GM18511 (cell line): Measurements from ENCODE around the gene RDH16.
A peak's percentile ranks its signal among the peaks of the same experiment; 100 is the strongest.
"Not testable (repeated sequence)": the region's sequence is repeated elsewhere in the genome, so short reads cannot be mapped to it uniquely, and the experiment has no call there.

Experiments used
- ATAC-seq: cut with Tn5 transposase; IDR thresholded peaks from one replicate; pipeline ENCODE4 v1.9.1; 2021; ENCODE audit warnings: mild to moderate bottlenecking, moderate library complexity; ENCODE audit not compliant: unreplicated experiment

Gene RDH16

DNA sequence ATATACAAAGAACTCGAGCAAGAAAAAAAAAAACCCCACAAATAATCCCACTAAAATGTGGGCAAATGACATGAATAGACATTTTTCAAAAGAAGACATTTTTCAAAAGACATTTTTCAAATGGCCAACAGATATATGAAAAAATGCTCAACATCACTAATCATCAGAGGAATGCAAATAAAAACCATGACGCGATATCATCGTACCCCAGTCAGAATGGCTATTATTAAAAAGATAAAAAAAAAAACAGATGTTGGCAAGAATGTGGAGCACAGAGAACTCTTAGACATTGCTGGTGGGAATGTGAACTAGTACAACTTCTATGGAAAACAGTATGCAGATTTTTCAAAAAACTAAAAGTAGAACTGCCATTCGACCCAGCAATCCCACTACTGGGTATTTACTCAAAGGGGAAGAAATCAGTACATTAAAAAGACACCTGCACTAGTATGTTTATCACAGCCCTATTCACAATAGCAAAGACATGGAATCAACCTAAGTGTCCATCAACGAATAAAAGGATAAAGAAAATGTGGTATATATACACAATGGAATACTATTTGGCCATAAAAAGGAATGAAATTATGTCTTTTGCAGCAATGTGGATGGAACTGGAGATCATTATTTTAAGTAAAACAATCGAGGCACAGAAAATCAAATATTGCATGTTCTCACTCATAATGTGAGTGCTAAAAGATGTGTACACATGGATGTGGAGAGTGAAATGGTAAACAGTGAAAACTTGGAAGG lies 32.6 kb upstream of the RDH16 start:
- no peak for ATAC-seq

DNA sequence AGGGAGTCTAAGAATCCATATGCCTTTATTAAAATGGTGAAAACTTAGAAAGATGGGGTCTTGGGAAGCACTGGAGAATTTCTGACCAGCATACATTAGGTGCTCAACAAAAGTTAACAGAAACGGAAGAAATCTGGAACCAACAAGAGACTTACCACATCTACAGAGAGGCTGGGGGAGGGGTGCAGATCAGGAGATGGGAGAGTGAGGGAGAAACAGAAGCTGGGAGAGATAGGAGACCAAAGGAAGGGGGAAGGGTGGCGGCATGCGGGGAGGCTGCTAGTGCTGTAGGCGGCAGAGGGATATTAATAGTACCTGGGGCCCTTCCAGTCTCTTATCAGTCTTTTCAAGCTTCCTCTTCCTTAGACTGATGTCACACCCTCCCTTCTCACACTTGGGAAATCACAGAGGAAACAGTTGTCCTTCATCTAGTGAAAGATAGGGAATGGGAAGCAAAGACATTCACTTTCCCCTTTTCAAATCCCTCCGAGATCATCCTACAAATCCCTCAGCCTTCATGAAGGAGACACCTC lies 30.9 kb upstream of the RDH16 start:
- no peak for ATAC-seq

DNA sequence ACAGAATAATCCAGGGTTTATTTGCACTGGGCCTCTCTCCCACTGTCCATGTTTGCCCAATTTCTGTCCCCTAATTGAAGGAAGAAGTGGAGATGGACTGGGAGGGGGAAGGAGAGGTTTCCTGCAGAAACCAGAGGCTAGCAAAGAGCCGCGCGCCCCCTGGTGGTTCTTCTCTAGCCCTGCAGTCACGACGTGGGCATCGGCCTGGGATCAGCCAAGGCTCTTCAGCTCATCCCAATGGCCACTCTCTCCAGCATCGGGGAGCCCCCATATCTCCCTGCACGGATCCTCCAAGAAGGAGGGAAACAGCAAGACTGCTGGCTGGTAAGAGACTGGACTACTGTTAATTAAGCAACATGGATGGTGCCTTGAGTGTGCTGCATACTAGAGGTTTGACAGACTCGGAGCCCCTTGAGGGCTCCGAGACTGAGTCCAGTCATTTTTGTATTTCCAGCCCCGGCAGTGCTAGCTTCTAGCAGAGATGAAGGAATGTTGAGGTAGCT lies 30.2 kb upstream of the RDH16 start:
- ATAC-seq = peak; percentile 58

DNA sequence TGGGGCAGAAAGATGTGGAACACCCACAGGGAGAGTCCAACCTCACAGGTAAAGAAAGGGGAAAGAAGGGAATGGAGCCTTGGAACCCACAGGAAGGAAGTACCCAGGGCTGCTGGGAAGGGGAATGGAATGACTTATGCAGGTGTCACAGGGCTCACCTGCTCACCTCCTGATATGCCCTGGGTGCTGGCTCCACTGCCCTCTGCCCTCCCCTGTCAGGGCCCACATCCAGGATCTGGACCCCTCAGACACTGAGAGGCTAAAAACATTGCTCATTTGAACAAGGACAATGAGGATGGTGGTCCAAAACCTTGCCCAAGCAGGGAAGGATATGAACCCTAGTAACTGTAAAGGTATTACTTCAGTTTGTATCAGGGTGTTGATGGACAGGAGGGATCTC lies 29.6 kb upstream of the RDH16 start:
- no peak for ATAC-seq

DNA sequence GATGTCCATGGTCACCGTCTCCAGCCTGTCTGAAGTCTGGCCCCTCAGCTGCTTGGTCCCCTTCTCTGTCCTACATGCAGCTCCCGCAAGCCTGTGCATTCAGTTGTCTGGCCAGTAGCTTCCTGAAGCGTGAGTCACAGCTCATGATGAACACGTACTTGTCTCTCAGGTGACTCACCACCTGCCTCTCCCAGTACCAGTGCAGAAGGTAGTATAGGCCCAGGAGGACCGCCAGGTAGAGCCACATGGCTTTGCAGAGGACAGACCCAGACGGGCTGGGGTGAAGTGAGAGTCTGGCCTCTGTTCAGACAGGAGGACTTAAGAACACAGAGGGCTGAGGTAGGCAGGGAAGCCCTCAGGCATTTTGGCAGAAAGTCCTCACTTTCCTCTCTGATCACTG lies 28.3 kb upstream of the RDH16 start:
- not testable (repeated sequence) for ATAC-seq

DNA sequence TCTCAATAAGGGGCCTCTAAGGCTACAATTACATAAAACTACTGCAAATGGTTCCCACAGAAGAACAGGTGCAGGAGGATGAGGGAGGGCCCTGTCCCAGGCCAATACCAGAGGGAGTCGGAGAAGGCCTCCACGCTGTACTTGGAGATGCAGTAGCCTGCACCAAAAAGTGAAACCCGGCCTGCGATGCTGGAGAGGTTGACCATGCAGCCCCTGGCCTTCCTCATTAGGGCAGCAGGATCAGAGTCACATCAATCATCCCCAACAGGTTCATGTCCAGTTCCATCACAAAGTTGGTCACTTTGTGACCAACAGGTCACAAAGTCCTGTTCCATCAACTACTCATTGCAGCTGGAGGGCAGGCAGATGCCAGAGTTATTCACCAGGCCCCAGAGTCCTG lies 26.0 kb upstream of the RDH16 start:
- ATAC-seq = no peak

DNA sequence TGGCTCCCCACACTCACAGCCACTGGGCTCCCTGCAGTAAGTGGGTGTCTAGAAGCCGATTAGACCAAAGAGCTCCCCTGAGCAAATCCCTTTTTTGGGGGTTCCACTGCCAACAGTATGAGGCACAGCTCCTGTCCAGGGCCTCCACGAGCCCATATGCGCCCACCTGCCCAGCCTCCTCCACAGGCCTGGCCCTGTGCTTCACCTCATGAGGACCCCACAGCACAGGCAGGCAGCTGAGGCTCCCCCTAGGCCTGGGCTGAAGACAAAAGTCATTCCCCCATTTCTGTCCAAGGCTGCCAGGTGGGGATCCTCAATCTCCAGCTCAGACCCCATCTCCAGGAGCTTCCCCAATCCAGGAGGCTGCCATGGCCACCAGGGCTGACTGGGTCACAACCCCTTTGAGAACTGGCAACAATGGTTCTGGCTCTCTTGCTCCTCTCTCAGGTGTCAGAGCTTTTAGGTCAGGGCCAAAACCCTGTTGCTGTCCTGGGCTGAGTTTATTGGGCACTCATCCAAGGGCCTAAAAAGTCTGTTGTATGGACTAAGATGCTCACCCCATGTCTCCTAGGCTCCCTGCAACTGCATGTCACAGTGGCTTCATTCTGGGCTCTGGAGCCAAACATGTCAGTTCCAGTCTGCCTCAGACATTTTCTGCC lies 25.3 kb upstream of the RDH16 start:
- not testable (repeated sequence) for ATAC-seq

DNA sequence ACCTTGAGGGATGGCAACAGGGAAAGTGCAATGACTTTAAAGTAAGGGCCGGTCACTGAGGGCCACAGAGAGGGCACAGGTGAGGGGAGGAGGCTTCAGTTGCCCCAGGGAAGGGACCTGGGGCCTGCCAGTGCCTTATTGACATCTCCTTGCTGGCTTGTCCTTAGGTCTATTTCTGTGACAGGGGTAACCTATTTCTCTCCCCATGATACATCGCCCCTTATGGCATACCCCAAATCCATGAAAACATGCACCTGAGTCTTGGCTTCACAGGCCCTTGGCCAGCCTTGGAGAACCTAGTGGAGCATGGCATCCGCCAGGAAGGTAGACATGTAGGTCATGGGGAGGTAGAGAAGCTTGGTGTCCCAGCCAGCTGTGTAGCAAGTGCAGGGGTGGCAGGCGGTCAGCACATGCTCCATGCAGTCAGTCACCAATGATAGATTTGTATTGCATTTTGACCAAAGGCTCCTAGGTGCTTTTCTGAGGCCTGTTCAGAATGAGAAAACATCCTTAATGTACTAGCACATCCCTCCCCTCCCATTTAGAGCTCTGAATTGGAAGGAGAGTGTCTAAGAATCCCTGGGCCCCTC lies 23.6 kb upstream of the RDH16 start:
- no peak for ATAC-seq

DNA sequence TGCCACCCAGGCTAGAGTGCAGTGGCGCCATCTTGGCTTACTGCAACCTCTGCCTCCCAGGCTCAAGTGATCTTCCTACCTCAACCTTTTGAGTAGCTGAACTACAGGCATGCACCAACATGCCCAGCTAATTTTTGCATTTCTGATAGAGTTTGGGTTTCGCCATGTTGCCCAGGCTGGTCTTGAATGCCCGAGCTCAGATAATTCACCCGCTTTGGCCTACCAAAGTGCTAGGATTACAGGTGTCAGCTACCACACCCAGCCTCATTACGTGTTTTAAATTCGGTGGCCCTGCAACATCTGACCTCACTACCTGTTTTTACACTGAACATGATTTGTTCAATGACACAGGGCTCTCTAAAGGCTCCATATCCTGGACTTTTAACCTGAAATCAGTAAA lies 22.9 kb upstream of the RDH16 start:
- ATAC-seq = no peak

DNA sequence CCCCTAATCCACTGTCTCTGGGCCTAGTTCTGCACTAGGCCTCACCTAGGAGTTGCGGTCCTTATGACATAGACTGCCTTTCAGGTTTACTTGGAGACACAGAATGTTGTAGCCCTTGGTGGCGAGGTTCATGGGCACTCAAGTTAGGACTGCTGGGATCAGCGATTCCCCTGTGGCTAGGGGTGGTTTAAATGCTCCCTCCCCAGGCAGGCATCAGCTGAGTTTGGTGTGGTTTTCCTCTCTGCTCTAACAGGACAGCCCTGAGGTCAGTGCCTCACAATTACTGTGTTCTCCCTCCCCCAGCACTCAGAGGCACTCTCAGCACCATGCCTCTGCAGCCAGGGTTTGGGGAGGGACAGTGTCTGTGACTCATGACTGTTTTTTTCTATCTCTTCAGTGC lies 22.2 kb upstream of the RDH16 start:
- no peak for ATAC-seq

DNA sequence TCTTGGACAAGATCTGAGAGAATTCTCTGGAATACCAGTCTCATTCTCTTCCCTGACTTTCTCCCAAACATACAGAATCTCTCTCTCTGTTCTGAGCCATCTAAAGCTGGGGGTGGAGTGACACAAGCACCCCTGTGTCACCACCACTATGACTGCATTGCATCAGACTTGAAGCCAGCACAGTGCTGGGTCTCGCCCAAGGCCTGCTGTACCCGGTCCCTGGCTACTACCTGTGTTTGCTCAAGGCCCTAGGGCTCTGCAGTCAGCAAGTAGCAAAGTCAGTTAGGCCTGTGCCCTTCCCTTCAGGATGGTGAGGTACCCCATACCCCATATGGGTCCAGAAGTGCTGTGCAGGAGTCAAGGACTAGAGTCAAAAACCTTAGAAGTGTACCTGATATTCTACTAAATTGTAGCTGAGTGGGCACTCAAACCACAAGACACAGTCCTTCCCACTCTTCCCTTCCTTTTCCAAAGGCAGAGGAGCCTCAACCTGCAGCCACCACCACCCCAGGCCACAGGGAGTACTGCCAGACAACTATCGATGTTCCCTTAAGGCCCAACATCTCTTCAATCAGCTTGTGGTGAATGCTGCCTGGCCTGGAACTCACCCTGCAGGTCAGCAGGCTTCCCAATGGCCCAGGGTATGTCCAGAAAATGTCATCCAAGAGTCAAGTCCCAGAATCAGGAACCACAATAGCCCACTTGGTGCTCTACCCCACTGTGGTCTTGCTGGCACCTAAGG lies 21.2 kb upstream of the RDH16 start:
- ATAC-seq = no peak

DNA sequence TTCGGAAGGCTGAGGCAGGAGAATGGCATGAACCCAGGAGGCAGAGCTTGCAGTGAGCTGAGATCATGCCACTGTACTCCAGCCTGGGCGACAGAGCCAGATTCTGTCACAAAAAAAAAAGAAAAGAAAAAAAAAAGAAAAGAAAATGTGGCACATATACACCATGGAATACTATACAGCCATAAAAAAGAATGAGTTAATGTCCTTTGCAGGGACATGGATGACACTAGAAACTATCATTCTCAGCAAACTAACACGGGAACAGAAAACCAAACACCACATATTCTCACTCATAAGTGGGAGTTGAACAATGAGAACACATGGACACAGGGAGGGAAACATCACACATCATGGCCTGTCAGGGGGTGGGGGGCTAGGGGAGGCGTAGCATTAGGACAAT lies 20.0 kb upstream of the RDH16 start:
- not testable (repeated sequence) for ATAC-seq

DNA sequence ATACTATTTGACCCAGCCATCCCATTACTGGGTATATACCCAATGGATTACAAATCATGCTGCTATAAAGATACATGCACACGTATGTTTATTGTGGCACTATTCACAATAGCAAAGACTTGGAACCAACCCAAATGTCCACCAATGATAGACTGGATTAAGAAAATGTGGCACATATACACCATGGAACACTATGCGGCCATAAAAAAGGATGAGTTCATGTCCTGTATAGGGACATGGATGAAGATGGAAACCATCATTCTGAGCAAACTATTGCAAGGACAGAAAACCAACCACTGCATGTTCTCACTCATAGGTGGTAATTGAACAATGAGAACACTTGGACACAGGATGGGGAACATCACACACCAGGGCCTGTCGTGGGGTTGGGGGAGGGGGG lies 16.8 kb upstream of the RDH16 start:
- ATAC-seq = not testable (repeated sequence)

DNA sequence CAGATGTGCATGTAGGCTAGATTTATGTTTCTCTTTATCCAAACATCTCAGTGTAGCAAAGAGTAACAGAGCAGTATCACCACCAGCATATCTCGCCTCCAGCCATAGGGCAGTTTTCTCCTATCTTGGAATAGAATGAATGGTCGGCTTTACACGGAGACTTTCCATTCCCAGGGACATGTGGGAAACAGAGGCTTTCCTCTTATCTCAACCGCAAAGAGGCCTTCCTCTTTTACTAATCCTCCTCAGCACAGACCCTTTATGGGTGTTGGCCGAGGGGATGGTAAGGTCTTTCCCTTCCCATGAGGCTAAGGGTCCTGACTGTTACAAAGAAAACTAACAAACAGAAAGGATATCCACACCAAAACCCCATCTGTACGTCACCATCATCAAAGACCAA lies 11.5 kb upstream of the RDH16 start:
- ATAC-seq = not testable (repeated sequence)

DNA sequence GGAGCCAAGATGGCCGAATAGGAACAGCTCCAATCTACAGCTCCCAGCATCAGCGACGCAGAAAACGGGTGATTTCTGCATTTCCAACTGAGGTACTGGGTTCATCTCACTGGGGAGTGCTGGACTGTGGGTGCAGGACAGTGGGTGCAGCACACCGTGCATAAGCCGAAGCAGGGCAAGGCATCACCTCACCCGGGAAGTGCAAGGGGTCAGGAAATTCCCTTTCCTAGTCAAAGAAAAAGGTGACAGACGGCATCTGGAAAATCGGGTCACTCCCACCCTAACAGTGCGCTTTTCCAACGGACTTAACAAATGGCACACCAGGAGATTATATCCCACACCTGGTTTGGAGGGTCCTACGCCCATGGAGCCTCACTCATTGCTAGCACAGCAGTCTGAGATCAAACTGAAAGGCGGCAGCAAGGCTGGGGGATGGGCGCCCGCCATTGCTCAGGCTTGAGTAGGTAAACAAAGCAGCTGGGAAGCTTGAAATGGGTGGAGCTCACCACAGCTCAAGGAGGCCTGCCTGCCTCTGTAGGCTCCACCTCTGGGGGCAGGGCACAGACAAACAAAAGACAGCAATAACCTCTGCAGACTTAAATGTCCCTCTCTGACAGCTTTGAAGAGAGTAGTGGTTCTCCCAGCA lies 8.7 kb upstream of the RDH16 start:
- not testable (repeated sequence) for ATAC-seq

DNA sequence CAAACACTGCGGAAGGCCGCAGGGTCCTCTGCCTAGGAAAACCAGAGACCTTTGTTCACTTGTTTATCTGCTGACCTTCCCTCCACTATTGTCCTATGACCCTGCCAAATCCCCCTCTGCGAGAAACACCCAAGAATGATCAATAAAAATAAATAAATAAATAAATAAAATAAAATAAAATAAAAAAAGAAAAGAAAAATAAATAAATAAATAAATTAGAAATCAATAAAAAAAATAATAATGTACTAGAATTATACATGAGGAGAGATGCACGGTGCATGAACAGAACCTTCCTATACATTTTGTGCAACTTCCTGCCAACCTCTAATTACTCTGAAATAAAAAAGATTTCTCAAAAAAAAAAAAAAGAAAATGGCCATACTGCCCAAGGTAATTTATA lies 7.7 kb upstream of the RDH16 start:
- ATAC-seq = not testable (repeated sequence)

DNA sequence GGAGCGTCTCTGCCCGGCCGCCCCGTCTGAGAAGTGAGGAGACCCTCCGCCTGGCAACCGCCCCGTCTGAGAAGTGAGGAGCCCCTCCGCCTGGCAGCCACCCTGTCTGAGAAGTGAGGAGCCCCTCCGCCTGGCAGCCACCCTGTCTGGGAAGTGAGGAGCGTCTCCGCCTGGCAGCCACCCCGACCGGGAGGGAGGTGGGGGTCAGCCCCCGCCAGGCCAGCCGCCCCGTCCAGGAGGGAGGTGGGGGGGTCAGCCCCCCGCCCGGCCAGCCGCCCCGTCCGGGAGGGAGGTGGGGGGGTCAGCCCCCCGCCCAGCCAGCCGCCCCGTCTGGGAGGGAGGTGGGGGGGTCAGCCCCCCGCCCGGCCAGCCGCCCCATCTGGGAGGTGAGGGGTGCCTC lies 6.1 kb upstream of the RDH16 start:
- ATAC-seq = not testable (repeated sequence)

DNA sequence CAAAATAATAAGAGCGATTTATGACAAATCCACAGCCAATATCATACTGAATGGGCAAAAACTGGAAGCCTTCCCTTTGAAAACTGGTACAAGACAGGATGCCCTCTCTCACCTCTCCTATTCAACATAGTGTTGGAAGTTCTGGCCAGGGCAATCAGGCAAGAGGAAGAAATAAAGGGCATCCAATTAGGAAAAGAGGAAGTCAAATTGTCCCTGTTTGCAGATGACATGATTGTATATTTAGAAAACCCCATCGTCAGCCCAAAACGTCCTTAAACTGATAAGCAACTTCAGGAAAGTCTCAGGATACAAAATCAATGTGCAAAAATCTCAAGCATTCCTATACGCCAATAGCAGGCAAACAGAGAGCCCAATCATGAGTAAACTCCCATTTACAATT lies 4.8 kb upstream of the RDH16 start:
- ATAC-seq = not testable (repeated sequence)

DNA sequence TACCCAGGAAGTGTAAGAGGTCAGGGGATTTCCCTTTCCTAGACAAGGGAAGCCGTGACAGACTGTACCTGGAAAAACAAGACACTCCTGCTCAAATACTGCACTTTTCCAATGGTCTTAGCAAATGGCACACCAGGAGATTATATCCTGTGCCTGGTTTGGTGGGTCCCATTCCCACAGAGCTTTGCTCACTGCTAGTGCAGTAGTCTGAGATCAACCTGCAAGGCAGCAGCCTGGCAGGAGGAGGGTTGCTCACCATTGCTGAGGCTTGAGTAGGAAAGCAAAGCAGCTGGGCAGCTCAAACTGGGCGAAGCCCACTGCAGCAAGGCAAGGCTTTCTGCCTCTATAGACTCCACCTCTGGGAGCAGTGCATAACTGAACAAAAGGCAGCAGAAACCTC lies 1.0 kb upstream of the RDH16 start:
- ATAC-seq = no peak

DNA sequence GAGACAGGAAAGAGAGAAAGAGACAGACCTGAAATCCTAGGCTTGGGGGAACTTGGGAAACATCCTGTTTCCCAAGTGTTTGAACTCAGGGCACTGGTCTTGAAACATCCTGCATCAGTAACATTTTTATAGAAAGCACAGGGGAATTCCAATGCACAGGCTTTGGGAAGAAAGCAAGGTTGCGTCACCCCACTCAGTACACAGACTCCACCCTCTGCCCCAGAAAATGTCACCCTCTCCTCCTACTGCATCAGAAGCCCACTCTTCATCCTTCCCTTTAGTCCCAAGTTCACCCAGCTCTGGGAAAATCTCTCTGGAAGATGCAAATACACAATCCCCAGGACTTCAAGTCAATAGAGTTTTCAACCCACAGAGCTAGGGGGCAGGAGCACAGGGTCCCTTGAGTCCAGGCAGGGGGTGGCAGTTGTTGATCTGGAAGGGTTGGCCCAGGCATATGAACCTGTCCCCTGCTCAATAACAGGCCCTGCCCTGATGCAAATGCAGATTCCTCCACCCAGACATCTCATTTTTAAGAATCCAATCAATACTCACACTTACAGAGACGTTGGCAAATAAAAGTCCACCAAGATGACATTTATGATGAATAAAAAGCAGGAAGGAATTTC lies 1.7 kb downstream of the RDH16 start:
- no peak for ATAC-seq
